GM21723 (cell line): ENCODE data around the gene CNIH3.

Experiments
- ATAC-seq: cut with Tn5 transposase; IDR thresholded peaks from one replicate; pipeline ENCODE4 v1.9.1; 2021; ENCODE audit warnings: mild to moderate bottlenecking, moderate library complexity; ENCODE audit not compliant: unreplicated experiment

CNIH3 gene

DNA sequence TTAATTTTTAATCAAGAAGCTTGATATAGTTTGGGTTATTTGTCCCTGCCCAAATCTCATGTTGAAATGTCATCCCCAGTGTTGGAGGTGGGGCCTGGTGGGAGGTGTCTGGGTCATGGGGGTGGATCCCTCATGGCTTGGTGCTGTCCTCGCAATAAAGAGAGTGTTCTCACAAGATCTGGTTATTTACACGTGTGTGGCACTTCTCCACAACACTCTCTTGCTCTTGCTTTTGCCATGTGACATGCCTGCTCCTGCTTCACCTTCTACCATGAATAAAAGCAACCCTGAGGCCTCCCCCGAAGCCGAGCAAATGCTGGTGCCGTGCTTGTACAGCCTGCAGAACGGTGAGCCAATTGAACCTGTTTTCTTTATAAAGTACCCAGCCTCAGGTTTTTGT lies 2.6 kb upstream of the CNIH3 start:
- no peak for ATAC-seq

GRCh38 chr1:224616756-224617409 lies 766 bp downstream of the CNIH3 start:
- no peak for ATAC-seq

- ATAC-seq: no peak
Measured at GRCh38 chr1:224617410-224618355, 1.6 kb downstream of the CNIH3 start.

GRCh38 chr1:224619209-224619608 lies 3.1 kb downstream of the CNIH3 start:
- no peak for ATAC-seq

- ATAC-seq: no peak
Measured at GRCh38 chr1:224620105-224620504, 4.0 kb downstream of the CNIH3 start.

- no peak for ATAC-seq
Measured at GRCh38 chr1:224621813-224622682, 5.9 kb downstream of the CNIH3 start.

DNA sequence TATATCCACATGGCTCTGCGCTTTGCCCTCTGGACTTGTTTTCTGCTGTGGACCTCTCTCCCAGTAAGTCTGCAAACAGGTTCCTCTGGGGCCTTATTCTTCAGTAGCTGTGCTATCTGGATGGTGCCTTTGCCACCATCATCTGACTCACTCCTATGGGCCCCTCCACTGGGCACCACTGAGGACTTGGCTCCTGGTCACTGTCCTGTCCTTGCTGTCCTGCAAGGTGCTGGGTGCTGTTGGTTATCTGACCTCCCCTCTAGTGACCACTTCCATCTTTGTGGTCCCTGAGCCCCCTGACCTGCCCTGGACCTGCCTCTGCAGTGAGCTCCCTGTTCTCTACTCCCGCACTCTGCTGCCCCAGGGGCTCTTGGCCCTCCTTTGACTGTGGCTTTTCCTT lies 6.7 kb downstream of the CNIH3 start:
- no peak for ATAC-seq

GRCh38 chr1:224623310-224623714 lies 7.2 kb downstream of the CNIH3 start:
- ATAC-seq: no peak

- ATAC-seq: peak; percentile 93
Measured at GRCh38 chr1:224623743-224624333, 7.7 kb downstream of the CNIH3 start.

DNA sequence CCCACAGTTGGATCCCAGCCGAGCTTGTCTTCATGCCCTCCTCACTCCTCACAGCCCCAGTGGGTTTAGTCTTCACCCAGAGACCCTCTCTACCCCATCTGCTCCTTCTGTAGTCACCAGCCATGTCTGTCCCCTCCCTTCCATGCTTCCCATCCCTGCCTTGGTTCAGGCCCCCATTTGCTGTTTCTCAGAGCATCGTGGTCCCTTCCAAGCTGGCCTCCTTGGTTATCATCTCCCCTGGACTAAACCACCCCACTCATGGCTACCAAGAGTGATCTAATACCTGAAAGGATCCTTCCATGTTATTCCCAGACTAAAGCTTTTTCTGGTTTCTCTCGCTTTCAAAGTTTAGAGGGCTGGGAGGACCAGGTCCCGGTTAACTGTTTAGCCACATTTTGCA lies 8.3 kb downstream of the CNIH3 start:
- ATAC-seq: no peak

- no peak for ATAC-seq
Measured at GRCh38 chr1:224626042-224626441, 9.9 kb downstream of the CNIH3 start.

- no peak for ATAC-seq
Measured at GRCh38 chr1:224629965-224630364, 13.8 kb downstream of the CNIH3 start.

- ATAC-seq: no peak
Measured at GRCh38 chr1:224631462-224632115, 15.5 kb downstream of the CNIH3 start.

GRCh38 chr1:224632381-224632871 lies 16.3 kb downstream of the CNIH3 start:
- no peak for ATAC-seq

GRCh38 chr1:224632921-224633321 lies 16.8 kb downstream of the CNIH3 start:
- no peak for ATAC-seq

DNA sequence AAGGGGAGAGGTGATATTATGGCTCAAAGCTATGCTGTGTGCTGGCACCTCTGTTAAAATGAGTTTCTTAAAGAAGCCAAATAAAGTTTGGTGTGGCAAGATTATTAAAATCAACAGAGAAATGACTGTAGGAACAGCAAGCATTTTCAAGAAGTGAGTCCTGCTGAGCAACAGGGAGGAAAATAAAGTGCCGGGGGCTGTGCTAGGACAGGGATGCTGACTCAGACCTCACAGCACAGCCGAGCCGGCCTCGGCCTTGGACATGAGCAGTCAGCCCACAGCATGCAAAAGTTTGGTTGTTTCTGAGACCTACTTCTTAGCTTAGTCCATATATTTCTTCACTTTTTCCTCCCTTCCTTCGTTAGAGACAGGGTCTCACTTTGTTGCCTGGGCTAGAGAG lies 19.2 kb downstream of the CNIH3 start:
- ATAC-seq: no peak

GRCh38 chr1:224637515-224637914 lies 21.4 kb downstream of the CNIH3 start:
- ATAC-seq: no peak

- no peak for ATAC-seq
Measured at GRCh38 chr1:224637936-224638335, 21.8 kb downstream of the CNIH3 start.

- no peak for ATAC-seq
Measured at GRCh38 chr1:224639426-224639975, 23.4 kb downstream of the CNIH3 start.

DNA sequence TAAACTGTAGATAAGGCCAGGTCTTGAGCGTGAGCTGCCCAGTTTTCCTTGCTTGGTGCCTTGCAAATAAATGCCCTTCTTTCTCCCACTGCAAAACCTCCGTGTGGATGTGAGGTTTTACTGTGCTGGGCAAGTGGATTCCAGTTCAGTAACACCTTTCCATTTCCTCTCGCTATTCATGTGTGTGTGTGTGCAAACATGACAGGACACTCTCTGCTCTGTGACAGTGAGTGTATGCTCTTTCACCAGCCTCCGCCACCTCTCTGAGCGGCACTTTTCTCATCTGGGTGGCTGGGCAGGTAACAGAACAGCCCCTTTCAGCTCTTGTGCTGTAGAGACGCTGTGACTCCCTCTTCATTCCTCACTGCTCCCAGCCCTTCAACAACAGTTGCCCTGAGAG lies 23.9 kb downstream of the CNIH3 start:
- no peak for ATAC-seq
